SU-DHL-6 (cell line): Measurements from ENCODE around the gene INO80D.

Experiments
- CTCF ChIP-seq: fragments of 200-600 bp; sonication (generic); IDR thresholded peaks from one replicate; pipeline ENCODE4 v1.5.1; 2017; ENCODE audit warnings: antibody characterized with exemption, mild to moderate bottlenecking, low read length, moderate library complexity; ENCODE audit not compliant: insufficient read depth, poor library complexity, severe bottlenecking
- EZH2phosphoT487 ChIP-seq: fragments of 200-600 bp; sonication (generic), shearing (Covaris generic); conservative IDR thresholded peaks from 2 replicates; pipeline ENCODE4 v1.6.1; 2018; ENCODE audit warnings: mild to moderate bottlenecking, antibody characterized with exemption, low read length, moderate library complexity, mixed read lengths

- TF ChIP-seq CTCF: no peak
- no peak for TF ChIP-seq EZH2phosphoT487
These were observed 19.1 kb upstream of the INO80D start for GRCh38 chr2:206105038-206105437.
